Stimulated activated CD4-positive, alpha-beta T cell treated with anti-CD3 and anti-CD28 coated beads, Interleukin-1b, Interleukin-23, amount 100 ng/mL, for 1 hour (primary cell): ENCODE results near the gene MCF2L.

Experiments used
- DNase-seq, 2 donors: peaks; one replicate each; pipeline ENCODE4 v3.0.0-alpha.2; 2020; ENCODE audit warnings: low read depth in 2 of 2

Gene MCF2L

GRCh38 chr13:112943309-112944125 is 25.5 kb upstream of the MCF2L start:
- no peak for DNase-seq

- no peak for DNase-seq
Measured at GRCh38 chr13:112947796-112948195, 21.2 kb upstream of the MCF2L start.

GRCh38 chr13:112951674-112952371 is 17.2 kb upstream of the MCF2L start:
- DNase-seq: no peak

GRCh38 chr13:112952759-112953551 is 16.1 kb upstream of the MCF2L start:
- no peak for DNase-seq

GRCh38 chr13:112953591-112954487 is 15.2 kb upstream of the MCF2L start:
- DNase-seq: no peak

- DNase-seq: no peak
Measured at GRCh38 chr13:112954488-112955270, 14.3 kb upstream of the MCF2L start.

DNA sequence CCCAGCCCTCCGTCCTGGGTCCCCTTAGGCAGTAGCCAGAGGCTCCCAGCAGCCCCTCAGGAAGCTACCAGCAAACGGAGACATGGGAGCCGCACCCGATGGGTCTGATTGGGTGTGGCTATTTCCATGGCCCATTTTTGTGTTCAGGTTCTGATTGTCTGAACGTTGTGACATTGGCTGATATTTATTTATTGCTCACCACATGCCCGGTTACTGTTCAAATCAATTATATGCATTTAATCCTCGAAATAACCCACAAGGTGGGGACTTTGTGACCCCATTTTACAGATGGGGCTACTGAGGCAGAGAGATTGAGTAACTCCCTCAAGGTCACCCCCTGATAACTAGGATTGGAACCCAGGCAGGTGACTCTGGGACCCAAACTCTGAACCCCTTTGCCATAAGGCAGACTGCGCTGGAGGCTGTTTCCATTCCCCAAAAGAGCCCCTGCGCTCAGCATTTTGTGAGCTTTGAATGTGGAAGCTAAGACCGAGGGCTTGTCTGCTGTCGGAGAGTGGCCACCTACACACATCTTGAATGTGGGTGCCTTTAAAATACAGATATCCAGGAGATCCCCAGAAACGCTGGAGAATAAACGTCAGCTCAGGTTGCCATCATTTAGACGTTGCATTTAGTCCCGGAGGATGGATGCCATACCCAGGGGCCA is 13.6 kb upstream of the MCF2L start:
- no peak for DNase-seq

DNA sequence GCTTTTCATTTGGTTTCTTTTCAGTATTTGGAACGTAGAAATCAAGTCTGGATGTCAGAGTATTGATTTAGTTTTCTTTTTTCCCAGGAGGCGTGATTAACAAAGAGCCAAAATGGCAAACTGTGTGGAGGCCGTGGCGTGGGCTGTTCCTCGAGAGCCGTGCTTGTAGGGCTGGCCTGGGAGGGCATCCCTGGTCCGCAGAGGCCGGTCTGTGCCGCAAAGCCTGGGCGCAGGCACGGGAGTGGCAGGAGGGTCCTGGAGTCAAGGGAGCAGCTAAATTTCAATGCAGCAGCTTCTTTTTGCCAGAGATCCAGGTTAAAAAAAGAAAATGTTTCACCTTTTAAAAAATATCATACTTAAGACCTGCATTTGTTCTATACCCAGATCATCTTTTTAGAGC is 13.1 kb upstream of the MCF2L start:
- DNase-seq: no peak

DNA sequence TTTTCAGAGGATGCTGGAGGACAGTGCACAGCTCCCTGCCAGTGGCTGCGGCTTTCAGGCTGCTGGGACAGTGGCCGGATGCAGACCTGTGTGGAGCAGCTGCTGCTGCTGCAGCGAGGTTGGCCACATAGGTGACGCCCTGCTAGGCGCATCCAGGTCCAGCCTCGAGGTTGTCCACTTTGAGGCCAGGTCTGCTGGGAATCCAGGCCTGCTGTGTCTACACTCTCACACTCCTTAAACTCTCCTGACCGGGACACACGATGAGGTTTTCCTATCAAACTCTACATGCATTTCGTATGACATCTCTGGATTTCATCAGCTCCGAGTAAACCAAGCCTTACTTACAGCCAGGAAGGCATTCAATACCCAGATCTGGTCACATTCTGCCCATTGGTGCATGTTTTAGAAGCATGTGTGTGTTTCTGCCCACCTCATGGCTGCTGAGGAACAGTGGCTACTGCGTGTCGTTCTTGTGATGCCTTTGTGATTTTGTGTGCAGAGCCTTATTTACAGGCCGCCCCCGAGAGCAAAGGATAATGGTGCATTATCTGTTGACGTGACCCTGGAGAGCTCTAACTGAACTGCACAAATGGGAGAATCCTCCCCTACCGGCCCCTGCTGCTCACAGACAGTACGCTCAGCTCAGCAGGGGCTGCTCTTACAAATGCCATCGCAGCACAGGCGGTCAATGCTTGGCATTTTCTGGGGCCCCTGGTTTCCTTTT is 12.3 kb upstream of the MCF2L start:
- no peak for DNase-seq

GRCh38 chr13:112957295-112957677 is 11.7 kb upstream of the MCF2L start:
- no peak for DNase-seq

- DNase-seq: no peak
Measured at GRCh38 chr13:112958127-112958989, 10.7 kb upstream of the MCF2L start.

GRCh38 chr13:112959206-112959605 is 9.8 kb upstream of the MCF2L start:
- DNase-seq: no peak

GRCh38 chr13:112959701-112960542 is 9.1 kb upstream of the MCF2L start:
- DNase-seq: no peak

DNA sequence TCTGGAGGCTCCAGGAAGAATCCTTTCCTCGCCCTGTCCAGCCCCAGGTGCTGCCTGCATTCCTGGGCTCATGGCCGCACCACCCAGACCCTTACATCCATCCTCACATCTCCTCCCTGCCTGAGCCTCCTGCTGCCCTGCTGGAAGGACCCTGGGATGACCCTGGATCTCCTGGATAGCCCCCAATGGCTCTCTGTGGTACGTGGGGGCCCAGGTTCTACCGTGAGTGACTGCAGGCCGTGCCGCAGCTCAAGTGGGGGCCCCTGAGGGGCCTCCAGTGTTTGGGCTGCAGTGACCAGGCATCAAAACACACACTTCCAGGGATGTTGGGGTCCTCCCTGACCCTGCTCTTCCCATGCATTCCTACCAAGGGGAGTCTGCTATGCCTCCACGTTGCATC is 8.3 kb upstream of the MCF2L start:
- DNase-seq: no peak

DNA sequence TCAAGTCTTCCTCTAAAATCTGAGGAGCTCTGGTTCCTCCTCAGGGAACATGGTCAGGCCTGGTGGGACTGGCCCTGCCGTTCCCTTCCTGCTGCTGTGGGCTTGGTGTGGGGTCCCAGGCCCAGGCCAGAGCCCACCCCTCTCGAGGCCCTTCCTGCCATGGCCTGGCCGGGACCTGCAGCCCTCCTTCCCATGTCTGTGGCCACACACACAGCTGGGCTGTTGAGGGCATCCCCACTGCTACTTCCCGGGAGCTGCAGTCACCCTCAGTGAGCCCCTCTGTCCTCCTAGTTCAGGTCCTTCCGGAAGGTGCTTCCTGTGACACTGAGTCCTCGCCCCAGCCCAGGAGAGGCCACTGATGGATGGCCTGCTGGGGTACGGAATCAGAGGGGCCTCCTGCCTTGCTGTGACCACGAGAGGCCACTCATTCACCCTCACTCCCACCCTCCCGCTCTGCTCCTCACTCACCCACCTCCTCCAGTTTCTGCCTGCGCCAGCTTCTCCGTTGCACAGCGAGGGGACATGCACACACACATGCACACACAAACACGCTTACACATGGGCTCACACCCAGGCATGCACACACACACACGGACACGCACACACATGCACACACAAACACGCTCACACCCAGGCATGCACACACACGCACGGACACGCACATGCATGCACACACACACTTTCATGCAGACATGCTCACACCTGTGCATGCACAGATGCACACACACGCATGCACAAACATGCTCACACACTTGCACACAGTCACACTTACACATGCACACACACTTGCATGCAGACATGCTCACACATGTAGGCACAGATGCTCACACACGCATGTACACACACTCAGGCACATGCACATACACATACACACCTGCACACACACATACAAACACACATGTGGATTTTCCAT is 7.3 kb upstream of the MCF2L start:
- DNase-seq: no peak

DNA sequence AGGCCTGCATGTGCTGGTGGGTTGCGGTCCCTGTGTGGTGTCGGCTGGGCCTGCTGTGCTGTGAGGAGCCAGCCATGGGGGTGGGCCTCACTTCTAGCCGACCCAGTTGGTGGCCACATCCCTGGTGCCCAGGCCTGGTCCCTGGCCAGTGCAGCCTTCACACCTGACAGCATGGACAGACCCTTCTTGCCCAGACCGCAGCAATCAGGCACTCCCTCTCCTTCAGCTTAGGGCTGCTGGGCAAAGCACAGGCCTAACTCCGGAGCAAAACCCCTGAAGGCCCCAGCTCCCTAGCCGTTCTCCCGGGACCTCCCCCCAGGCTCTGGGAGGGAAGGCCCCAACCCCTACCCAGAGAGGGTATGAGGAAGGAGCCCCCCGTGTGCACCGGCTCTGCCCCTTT is 6.6 kb upstream of the MCF2L start:
- DNase-seq: no peak
